ENCODE measurements around the gene RAB36. TPM values are rescaled to one million over a fixed set of nuclear protein-coding genes. Genes with fewer than 3 reads are reported as not detected.

The RAB36 gene
- total RNA-seq, 1 experiment from 2014 or later = 4.1 TPM

- Histone ChIP-seq H3K4me3 (ENCODE audit: low read depth in 2 of 2, low read length in 2 of 2) (no peak overlapping the region), H3K27me3 (ENCODE audit: control insufficient read depth, insufficient read depth, low read length) (no peaks in the 10 kb centered on the region), H3K9me3 (ENCODE audit: control insufficient read depth, insufficient read depth, low read depth, low read length) (no peaks in the 10 kb centered on the region), H3K36me3 (ENCODE audit: control insufficient read depth, insufficient read depth, low read length) (no peaks in the 10 kb centered on the region), H3K4me1 (ENCODE audit: control insufficient read depth, insufficient read depth, low read length) (no peaks in the 10 kb centered on the region), H3K27ac (ENCODE audit: low read length) (no peak overlapping the region)
- ChIA-PET POLR2A (no interaction called here), CTCF (no interaction called here)
- no peak for ATAC-seq
- TF ChIP-seq, protein P1, sequence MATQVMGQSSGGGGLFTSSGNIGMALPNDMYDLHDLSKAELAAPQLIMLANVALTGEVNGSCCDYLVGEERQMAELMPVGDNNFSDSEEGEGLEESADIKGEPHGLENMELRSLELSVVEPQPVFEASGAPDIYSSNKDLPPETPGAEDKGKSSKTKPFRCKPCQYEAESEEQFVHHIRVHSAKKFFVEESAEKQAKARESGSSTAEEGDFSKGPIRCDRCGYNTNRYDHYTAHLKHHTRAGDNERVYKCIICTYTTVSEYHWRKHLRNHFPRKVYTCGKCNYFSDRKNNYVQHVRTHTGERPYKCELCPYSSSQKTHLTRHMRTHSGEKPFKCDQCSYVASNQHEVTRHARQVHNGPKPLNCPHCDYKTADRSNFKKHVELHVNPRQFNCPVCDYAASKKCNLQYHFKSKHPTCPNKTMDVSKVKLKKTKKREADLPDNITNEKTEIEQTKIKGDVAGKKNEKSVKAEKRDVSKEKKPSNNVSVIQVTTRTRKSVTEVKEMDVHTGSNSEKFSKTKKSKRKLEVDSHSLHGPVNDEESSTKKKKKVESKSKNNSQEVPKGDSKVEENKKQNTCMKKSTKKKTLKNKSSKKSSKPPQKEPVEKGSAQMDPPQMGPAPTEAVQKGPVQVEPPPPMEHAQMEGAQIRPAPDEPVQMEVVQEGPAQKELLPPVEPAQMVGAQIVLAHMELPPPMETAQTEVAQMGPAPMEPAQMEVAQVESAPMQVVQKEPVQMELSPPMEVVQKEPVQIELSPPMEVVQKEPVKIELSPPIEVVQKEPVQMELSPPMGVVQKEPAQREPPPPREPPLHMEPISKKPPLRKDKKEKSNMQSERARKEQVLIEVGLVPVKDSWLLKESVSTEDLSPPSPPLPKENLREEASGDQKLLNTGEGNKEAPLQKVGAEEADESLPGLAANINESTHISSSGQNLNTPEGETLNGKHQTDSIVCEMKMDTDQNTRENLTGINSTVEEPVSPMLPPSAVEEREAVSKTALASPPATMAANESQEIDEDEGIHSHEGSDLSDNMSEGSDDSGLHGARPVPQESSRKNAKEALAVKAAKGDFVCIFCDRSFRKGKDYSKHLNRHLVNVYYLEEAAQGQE (IDR thresholded peaks at IDR 0.05; ENCODE audit: insufficient read depth in 1 of 2, low read depth in 2 of 2, low read length in 1 of 2) = no peak
- TF ChIP-seq POLR2AphosphoS5 (IDR thresholded peaks at IDR 0.05; ENCODE audit: low read depth, low read length) (no peak), TCF7L2 (IDR thresholded peaks at IDR 0.05; ENCODE audit: low read depth, low read length) (no peak), CTCF (IDR thresholded peaks at IDR 0.05) (no peak), SIN3A (IDR thresholded peaks at IDR 0.05; ENCODE audit: borderline replicate concordance, insufficient read depth, low read depth, low read length) (no peak)
- BruUV-seq (replicated peaks) = no TSS peak
- intact Hi-C loops (cut with micrococcal nuclease; ENCODE audit: unreplicated experiment) (no loop called here), in situ Hi-C loops (cut with HindIII; ENCODE audit: low pct_unique_long_range_greater_than_20kb, low sequenced_read_pairs) (no loop called here)
- DNase-seq (ENCODE audit: low read depth, low spot score) = no peak
These were observed 6.5 kb downstream of the RAB36 start for GRCh38 chr22:23151827-23152226.

- no peak for DNase-seq (ENCODE audit: low read depth, low spot score)
- in situ Hi-C loops (cut with HindIII; ENCODE audit: low pct_unique_long_range_greater_than_20kb, low sequenced_read_pairs) (no loop called here), intact Hi-C loops (cut with micrococcal nuclease; ENCODE audit: unreplicated experiment) (no loop called here)
- TF ChIP-seq SIN3A (IDR thresholded peaks at IDR 0.05; ENCODE audit: borderline replicate concordance, insufficient read depth, low read depth, low read length) (no peak), TCF7L2 (IDR thresholded peaks at IDR 0.05; ENCODE audit: low read depth, low read length) (no peak), CTCF (IDR thresholded peaks at IDR 0.05) (no peak), POLR2AphosphoS5 (IDR thresholded peaks at IDR 0.05; ENCODE audit: low read depth, low read length) (no peak)
- TF ChIP-seq, protein P1 (IDR thresholded peaks at IDR 0.05; ENCODE audit: insufficient read depth in 1 of 2, low read depth in 2 of 2, low read length in 1 of 2) = no peak
- Histone ChIP-seq H3K4me3 (ENCODE audit: low read depth in 2 of 2, low read length in 2 of 2) (no peak overlapping the region), H3K36me3 (ENCODE audit: control insufficient read depth, insufficient read depth, low read length) (no peaks in the 10 kb centered on the region), H3K27ac (ENCODE audit: low read length) (no peak overlapping the region), H3K9me3 (ENCODE audit: control insufficient read depth, insufficient read depth, low read depth, low read length) (no peaks in the 10 kb centered on the region), H3K4me1 (ENCODE audit: control insufficient read depth, insufficient read depth, low read length) (no peaks in the 10 kb centered on the region), H3K27me3 (ENCODE audit: control insufficient read depth, insufficient read depth, low read length) (no peaks in the 10 kb centered on the region)
- POLR2A ChIA-PET = no interaction called here
- CTCF ChIA-PET = no interaction called here
- BruUV-seq (replicated peaks) = no TSS peak
- ATAC-seq = no peak
These were observed 7.2 kb downstream of the RAB36 start for GRCh38 chr22:23152238-23153114.

Data from Panc1 (cell line).